Measurements from ENCODE around the gene PRR19. TPM values are rescaled to one million over a fixed set of nuclear protein-coding genes. Genes with fewer than 3 reads are reported as not detected.

PRR19 gene
- total RNA-seq, 2 experiments from 2014 or later: 0.16 TPM; not detected in 1

DNA sequence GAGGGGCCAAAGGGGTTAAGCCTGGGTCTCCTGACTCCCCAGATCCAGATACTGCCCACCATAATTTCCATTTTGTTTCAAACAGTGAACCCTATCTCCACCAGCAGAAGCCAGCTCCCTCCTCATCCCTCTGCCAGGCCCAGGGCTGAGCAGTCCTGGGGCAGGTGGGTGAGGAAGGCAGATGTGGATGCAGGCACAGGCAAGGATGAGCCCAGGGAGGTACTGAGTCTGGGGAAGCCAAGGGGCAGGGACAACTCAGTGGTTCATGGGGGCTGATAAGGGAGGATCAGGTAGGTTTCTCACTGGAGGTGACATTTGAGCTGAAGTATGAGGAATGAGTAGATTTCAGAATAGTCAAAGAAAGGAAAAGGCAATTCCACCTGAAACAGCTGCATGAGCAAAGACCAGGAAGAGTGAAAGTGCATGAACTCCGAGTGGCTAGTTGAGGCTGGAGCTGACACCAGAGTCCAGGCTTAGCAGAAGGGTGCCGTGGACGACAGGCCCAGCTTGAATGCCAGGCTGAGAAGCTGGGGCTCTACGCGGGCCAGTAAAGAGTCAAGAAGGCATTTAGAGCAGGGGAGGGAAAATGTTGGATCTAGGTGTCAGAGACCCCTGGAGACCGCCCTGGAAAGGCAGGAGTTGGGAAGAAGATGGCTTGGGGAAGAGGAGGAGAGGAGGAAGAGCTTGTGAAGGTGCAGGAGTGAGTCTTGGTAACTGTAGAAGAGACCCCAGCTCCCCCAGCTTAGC, 22.6 kb upstream of the PRR19 start:
- peak overlapping the region; percentile 95 for H3K4me3 ChIP-seq (ENCODE audit: low read length)
- no peaks in the 10 kb centered on the region for H3K9me3 ChIP-seq (ENCODE audit: control insufficient read depth in 1 of 2, insufficient read depth in 1 of 2, low read length in 2 of 2)
- CTCF ChIA-PET: interaction anchor here (0.6 to 3.9 kb wide), 17 partner anchors 9 to 159 kb away, joined by 3 to 30 read pairs (median 5); partner anchors contain the start of genes CIC, ERF, GSK3A and PAFAH1B3
- no peak for ATAC-seq (ENCODE audit: poor library complexity)
- POLR2A ChIA-PET: interaction anchor here (1.0 to 4.5 kb wide), 10 partner anchors 9 to 147 kb away, joined by 3 to 53 read pairs (median 4); partner anchors contain the start of genes CIC, DEDD2, GSK3A and PAFAH1B3
- H3K27ac ChIP-seq (ENCODE audit: low read depth in 1 of 2, low read length in 2 of 2): peak overlapping the region; percentile 77 to 84
- no peaks in the 10 kb centered on the region for H3K9me3 Mint-ChIP-seq
- H3K4me3 Mint-ChIP-seq: peak overlapping the region; percentile 89
- H3K27me3 ChIP-seq (ENCODE audit: control insufficient read depth in 1 of 2, insufficient read depth in 2 of 2, low read length in 2 of 2): no peaks in the 10 kb centered on the region
- TF ChIP-seq, protein P1, sequence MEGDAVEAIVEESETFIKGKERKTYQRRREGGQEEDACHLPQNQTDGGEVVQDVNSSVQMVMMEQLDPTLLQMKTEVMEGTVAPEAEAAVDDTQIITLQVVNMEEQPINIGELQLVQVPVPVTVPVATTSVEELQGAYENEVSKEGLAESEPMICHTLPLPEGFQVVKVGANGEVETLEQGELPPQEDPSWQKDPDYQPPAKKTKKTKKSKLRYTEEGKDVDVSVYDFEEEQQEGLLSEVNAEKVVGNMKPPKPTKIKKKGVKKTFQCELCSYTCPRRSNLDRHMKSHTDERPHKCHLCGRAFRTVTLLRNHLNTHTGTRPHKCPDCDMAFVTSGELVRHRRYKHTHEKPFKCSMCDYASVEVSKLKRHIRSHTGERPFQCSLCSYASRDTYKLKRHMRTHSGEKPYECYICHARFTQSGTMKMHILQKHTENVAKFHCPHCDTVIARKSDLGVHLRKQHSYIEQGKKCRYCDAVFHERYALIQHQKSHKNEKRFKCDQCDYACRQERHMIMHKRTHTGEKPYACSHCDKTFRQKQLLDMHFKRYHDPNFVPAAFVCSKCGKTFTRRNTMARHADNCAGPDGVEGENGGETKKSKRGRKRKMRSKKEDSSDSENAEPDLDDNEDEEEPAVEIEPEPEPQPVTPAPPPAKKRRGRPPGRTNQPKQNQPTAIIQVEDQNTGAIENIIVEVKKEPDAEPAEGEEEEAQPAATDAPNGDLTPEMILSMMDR (IDR thresholded peaks at IDR 0.05): no peak
- H3K27ac Mint-ChIP-seq: peak overlapping the region; percentile 84
- peak in 1 of 14 experiments; percentile 24 for DNase-seq
- peaks cover 15% of the 10 kb centered on the region for H3K36me3 Mint-ChIP-seq (ENCODE audit: low read depth)
- intact Hi-C loops (cut with DNase I, micrococcal nuclease): loop anchor here in 1 of 2 experiments (2.0 kb wide), 1 partner anchor 35 kb away; no protein-coding TSS in a partner anchor
- peaks cover 10% of the 10 kb centered on the region for H3K36me3 ChIP-seq (ENCODE audit: insufficient read depth, low read length)
- peaks cover 52% of the 10 kb centered on the region for H3K4me1 Mint-ChIP-seq (ENCODE audit: low read depth)
- H3K27me3 Mint-ChIP-seq: no peaks in the 10 kb centered on the region
- peaks cover 87% of the 10 kb centered on the region for H3K4me1 ChIP-seq (ENCODE audit: insufficient read depth, low read length)

DNA sequence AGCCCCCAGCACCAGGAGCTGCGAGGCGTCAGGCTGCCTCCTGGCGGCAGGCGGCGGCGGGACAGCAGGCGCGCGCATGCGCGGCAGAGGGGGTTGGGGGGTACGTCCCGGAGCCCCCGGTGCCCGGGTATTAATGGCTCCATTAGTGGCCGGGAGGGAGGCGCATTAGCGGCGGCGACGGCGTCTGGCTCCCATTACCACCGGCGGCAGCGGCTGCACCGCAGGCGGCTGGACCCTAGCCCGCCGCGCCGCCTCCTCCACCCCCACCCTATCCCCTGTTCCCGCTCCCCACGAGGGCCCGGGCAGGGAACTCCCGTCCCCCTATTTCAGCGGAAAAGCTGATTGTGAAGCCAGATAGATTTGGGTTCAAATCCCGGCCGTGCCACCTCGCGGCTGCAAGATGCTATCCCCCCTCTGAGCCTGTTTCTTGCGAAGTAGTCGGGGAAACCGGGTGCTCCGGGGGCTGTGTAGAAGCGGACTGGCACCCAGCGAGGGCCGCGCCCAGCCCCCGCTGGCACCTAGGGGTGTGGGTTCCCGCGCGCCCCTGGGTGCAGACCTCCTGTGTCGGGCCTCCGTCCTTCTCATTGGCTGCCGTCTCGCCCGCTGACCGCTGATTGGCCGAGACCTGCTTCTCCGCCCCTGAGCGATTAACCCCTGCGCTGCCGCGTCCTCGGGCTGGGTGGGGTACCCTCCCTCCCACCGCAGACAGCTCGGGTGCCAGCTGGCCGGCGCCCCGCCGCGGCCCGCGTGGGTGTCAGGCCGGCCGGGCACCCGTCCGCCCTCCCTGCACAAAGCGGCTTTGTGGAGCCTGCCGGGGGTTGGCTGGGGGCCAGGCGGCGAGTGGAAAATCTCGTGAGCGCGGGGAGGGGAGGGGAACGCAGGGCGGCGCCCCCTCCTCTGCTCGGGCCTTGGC, 21.8 kb upstream of the PRR19 start:
- Mint-ChIP-seq H3K9me3 (no peaks in the 10 kb centered on the region), H3K27me3 (no peaks in the 10 kb centered on the region), H3K4me1 (ENCODE audit: low read depth) (peaks cover 51% of the 10 kb centered on the region), H3K4me3 (peak overlapping the region; percentile 89), H3K36me3 (ENCODE audit: low read depth) (peaks cover 12% of the 10 kb centered on the region), H3K27ac (peak overlapping the region; percentile 84)
- H3K36me3 ChIP-seq (ENCODE audit: insufficient read depth, low read length): peaks cover 2% of the 10 kb centered on the region
- DNase-seq (peak; percentile 74 to 90 (median 82)), ATAC-seq (ENCODE audit: poor library complexity) (peak; percentile 10)
- CTCF ChIA-PET: interaction anchor here (0.6 to 3.9 kb wide), 17 partner anchors 10 to 160 kb away, joined by 3 to 30 read pairs (median 5); partner anchors contain the start of genes CIC, ERF, GSK3A and PAFAH1B3
- intact Hi-C loops (cut with DNase I, micrococcal nuclease): loop anchor here (1.0 to 10.0 kb wide), 4 partner anchors 25 to 145 kb away; partner anchors contain the start of genes ERF (in 2 of the 2) and LIPE (in 1 of the 2)
- H3K27ac ChIP-seq (ENCODE audit: low read depth in 1 of 2, low read length in 2 of 2): peak overlapping the region; percentile 84 to 88
- H3K4me1 ChIP-seq (ENCODE audit: insufficient read depth, low read length): peaks cover 86% of the 10 kb centered on the region
- TF ChIP-seq, protein P1 (IDR thresholded peaks at IDR 0.05): peak; percentile 94
- peak overlapping the region; percentile 95 for H3K4me3 ChIP-seq (ENCODE audit: low read length)
- no peaks in the 10 kb centered on the region for H3K9me3 ChIP-seq (ENCODE audit: control insufficient read depth in 1 of 2, insufficient read depth in 1 of 2, low read length in 2 of 2)
- POLR2A ChIA-PET: interaction anchor here (0.8 to 4.5 kb wide), 10 partner anchors 10 to 148 kb away, joined by 3 to 53 read pairs (median 4); partner anchors contain the start of genes CIC, DEDD2, GSK3A and PAFAH1B3
- H3K27me3 ChIP-seq (ENCODE audit: control insufficient read depth in 1 of 2, insufficient read depth in 2 of 2, low read length in 2 of 2): no peaks in the 10 kb centered on the region

DNA sequence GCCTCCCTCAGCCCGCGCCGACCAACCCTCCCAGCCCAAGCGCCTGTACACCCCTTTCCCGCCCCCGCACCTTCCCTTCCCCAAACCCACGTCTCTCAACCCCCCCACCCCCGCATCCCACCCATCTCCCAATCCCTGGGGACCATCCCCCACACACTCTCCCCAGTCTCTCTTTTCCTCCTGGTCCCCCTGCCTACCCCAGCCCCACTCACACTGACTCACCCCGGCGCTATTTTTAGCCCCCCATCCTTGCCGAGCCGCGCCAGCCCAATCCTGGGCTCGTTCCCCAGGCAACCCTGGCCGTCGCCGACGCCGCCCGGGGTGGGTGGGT, 21.2 kb upstream of the PRR19 start:
- H3K4me3 ChIP-seq (ENCODE audit: low read length): peak overlapping the region; percentile 95
- ATAC-seq (ENCODE audit: poor library complexity): no peak
- intact Hi-C loops (cut with DNase I, micrococcal nuclease): loop anchor here (1.0 to 10.0 kb wide), 3 partner anchors 25 to 144 kb away; partner anchors contain the start of genes ERF (in 2 of the 2) and LIPE (in 1 of the 2)
- TF ChIP-seq, protein P1 (IDR thresholded peaks at IDR 0.05): no peak
- Mint-ChIP-seq H3K4me3 (peak overlapping the region; percentile 88), H3K9me3 (no peaks in the 10 kb centered on the region), H3K4me1 (ENCODE audit: low read depth) (peaks cover 52% of the 10 kb centered on the region), H3K36me3 (ENCODE audit: low read depth) (peaks cover 12% of the 10 kb centered on the region), H3K27me3 (no peaks in the 10 kb centered on the region), H3K27ac (no peak overlapping the region)
- peak overlapping the region; percentile 84 to 88 for H3K27ac ChIP-seq (ENCODE audit: low read depth in 1 of 2, low read length in 2 of 2)
- peaks cover 86% of the 10 kb centered on the region for H3K4me1 ChIP-seq (ENCODE audit: insufficient read depth, low read length)
- H3K9me3 ChIP-seq (ENCODE audit: control insufficient read depth in 1 of 2, insufficient read depth in 1 of 2, low read length in 2 of 2): no peaks in the 10 kb centered on the region
- H3K36me3 ChIP-seq (ENCODE audit: insufficient read depth, low read length): no peaks in the 10 kb centered on the region
- H3K27me3 ChIP-seq (ENCODE audit: control insufficient read depth in 1 of 2, insufficient read depth in 2 of 2, low read length in 2 of 2): no peaks in the 10 kb centered on the region
- CTCF ChIA-PET: interaction anchor here (1.6 to 3.9 kb wide), 5 partner anchors 11 to 148 kb away, joined by 5 to 30 read pairs (median 15); partner anchors contain the start of genes CIC, GSK3A and POU2F2
- DNase-seq: peak in 1 of 14 experiments; percentile 22
- POLR2A ChIA-PET: interaction anchor here (0.8 to 4.5 kb wide), 4 partner anchors 11 to 37 kb away, joined by 3 to 53 read pairs (median 38); partner anchors contain the start of genes CIC and GSK3A

All from CD4-positive, alpha-beta T cell (primary cell).